DND-41 (cell line): ENCODE measurements around the gene PHC2.

Source experiments
- ATAC-seq: fragments of 200-7000 bp; cut with Tn5 transposase; 3 replicates; pipeline ENCODE4 v1.9.1; 2021; ENCODE audit warnings: low read depth; ENCODE audit not compliant: insufficient read depth
- DNase-seq: peaks from one replicate; pipeline ENCODE4 v3.0.0-alpha.2; 2020
- H2AFZ ChIP-seq: 2 replicates; pipeline ENCODE4 v1.6.0; 2012; ENCODE audit warnings: low read depth, low read length
- H3K27ac ChIP-seq: 2 replicates; pipeline ENCODE4 v1.5.1; 2012; ENCODE audit warnings: low read length, inconsistent platforms
- H3K27me3 ChIP-seq: fragments of 200-600 bp; sonication (generic); 2 replicates; pipeline ENCODE4 v1.6.0; 2012; ENCODE audit warnings: low read length, mild to moderate bottlenecking, inconsistent platforms; ENCODE audit not compliant: insufficient read depth, poor library complexity
- H3K36me3 ChIP-seq: 2 replicates; pipeline ENCODE4 v1.5.1; 2012; ENCODE audit warnings: low read length, inconsistent platforms; ENCODE audit not compliant: insufficient read depth
- H3K4me1 ChIP-seq: 2 replicates; pipeline ENCODE4 v1.5.1; 2012; ENCODE audit warnings: mild to moderate bottlenecking, low read length; ENCODE audit not compliant: insufficient read depth
- H3K4me2 ChIP-seq: 2 replicates; pipeline ENCODE4 v1.6.0; 2012; ENCODE audit warnings: mild to moderate bottlenecking, moderate library complexity, low read length, inconsistent platforms; ENCODE audit not compliant: insufficient read depth
- H3K4me3 ChIP-seq, 2 experiments: fragments of 200-600 bp in 1 of 2; shearing (Covaris generic) in 1 of 2; 2 replicates each; pipeline ENCODE4 v1.5.1; 2012 to 2016; ENCODE audit warnings: inconsistent platforms in 2 of 2, low read length in 2 of 2, mild to moderate bottlenecking in 2 of 2, low read depth in 1 of 2, moderate library complexity in 1 of 2
- H3K79me2 ChIP-seq: 2 replicates; pipeline ENCODE4 v1.6.0; 2012; ENCODE audit warnings: low read length, inconsistent platforms; ENCODE audit not compliant: insufficient read depth
- H3K9ac ChIP-seq: 2 replicates; pipeline ENCODE4 v1.6.0; 2012; ENCODE audit warnings: low read depth, mild to moderate bottlenecking, inconsistent platforms, low read length, moderate library complexity
- H3K9me3 ChIP-seq: 2 replicates; pipeline ENCODE4 v1.5.1; 2012; ENCODE audit warnings: low read length, moderate library complexity, mild to moderate bottlenecking, inconsistent platforms; ENCODE audit not compliant: insufficient read depth, severe bottlenecking
- H4K20me1 ChIP-seq: 2 replicates; pipeline ENCODE4 v1.6.0; 2012; ENCODE audit warnings: low read length; ENCODE audit not compliant: insufficient read depth
- EZH2 ChIP-seq: IDR thresholded peaks from 3 replicates; pipeline ENCODE4 v1.6.1; 2012; ENCODE audit warnings: borderline replicate concordance, low read depth, mild to moderate bottlenecking, moderate library complexity, low read length, inconsistent platforms; ENCODE audit not compliant: severe bottlenecking
- TF ChIP-seq, protein P1 (sequence below): IDR thresholded peaks from 2 replicates; pipeline ENCODE4 v1.5.1; 2012; ENCODE audit warnings: borderline replicate concordance, low read length, moderate library complexity, mild to moderate bottlenecking; ENCODE audit not compliant: poor library complexity, severe bottlenecking; ENCODE audit errors: extremely low read depth

Gene PHC2

DNA sequence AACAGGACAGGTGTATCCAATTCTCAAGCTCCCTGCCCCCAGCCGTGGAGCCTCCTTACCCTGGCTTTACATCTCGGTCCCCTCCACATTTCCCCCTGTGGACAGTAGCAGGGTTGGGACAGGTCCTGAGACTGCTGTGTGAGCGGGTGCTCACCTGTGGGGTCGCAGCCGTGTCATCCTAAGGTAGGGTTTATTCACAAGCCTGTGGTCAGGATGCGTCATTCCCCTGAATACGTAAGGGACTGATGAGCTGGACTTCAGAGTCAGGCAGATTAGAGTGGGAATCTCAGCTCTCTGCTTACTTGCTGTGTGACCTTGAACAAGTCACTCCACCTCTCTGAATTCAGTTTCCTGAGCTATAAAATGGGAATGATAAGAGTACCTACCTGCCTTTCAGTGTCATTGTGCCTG, 156.9 kb downstream of the PHC2 start:
- TF ChIP-seq, protein P1, sequence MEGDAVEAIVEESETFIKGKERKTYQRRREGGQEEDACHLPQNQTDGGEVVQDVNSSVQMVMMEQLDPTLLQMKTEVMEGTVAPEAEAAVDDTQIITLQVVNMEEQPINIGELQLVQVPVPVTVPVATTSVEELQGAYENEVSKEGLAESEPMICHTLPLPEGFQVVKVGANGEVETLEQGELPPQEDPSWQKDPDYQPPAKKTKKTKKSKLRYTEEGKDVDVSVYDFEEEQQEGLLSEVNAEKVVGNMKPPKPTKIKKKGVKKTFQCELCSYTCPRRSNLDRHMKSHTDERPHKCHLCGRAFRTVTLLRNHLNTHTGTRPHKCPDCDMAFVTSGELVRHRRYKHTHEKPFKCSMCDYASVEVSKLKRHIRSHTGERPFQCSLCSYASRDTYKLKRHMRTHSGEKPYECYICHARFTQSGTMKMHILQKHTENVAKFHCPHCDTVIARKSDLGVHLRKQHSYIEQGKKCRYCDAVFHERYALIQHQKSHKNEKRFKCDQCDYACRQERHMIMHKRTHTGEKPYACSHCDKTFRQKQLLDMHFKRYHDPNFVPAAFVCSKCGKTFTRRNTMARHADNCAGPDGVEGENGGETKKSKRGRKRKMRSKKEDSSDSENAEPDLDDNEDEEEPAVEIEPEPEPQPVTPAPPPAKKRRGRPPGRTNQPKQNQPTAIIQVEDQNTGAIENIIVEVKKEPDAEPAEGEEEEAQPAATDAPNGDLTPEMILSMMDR = no peak
- TF ChIP-seq EZH2 = no peak
- Histone ChIP-seq H3K4me3 (no peak overlapping the region), H4K20me1 (peaks cover 51% of the 10 kb centered on the region), H3K79me2 (peaks cover 49% of the 10 kb centered on the region), H3K27ac (no peak overlapping the region), H3K4me1 (no peaks in the 10 kb centered on the region), H3K9me3 (no peaks in the 10 kb centered on the region), H3K27me3 (no peaks in the 10 kb centered on the region), H2AFZ (no peak overlapping the region), H3K9ac (no peak overlapping the region), H3K4me2 (no peak overlapping the region), H3K36me3 (peaks cover 75% of the 10 kb centered on the region)
- ATAC-seq (no peak), DNase-seq (no peak)
